Upper lobe of right lung (tissue), 1 donor: Measurements from ENCODE around the gene EGLN3. TPM values are rescaled to one million over a fixed set of nuclear protein-coding genes. Genes with fewer than 3 reads are reported as not detected.
A peak's percentile ranks its signal among the peaks of the same experiment; 100 is the strongest.

Experiments
- ATAC-seq: fragments of 200-7000 bp; cut with Tn5 transposase; one replicate; pipeline ENCODE4 v1.9.1; 2020; ENCODE audit warnings: mild to moderate bottlenecking, moderate library complexity
- DNase-seq: peaks from one replicate; pipeline ENCODE4 v3.0.0-alpha.2; 2020
- H3K27ac ChIP-seq: fragments of 200-600 bp; one replicate; pipeline ENCODE4 v1.8.0; 2022
- H3K27me3 ChIP-seq: fragments of 200-600 bp; one replicate; pipeline ENCODE4 v1.8.0; 2022; ENCODE audit warnings: mild to moderate bottlenecking
- H3K36me3 ChIP-seq: fragments of 200-600 bp; one replicate; pipeline ENCODE4 v1.8.0; 2022
- H3K4me1 ChIP-seq: fragments of 200-600 bp; one replicate; pipeline ENCODE4 v1.8.0; 2022
- H3K4me3 ChIP-seq: fragments of 200-600 bp; one replicate; pipeline ENCODE4 v1.8.0; 2022; ENCODE audit warnings: mild to moderate bottlenecking
- H3K9me3 ChIP-seq: fragments of 200-600 bp; one replicate; pipeline ENCODE4 v1.8.0; 2022
- CTCF ChIP-seq: fragments of 200-600 bp; IDR thresholded peaks from one replicate; pipeline ENCODE4 v1.8.0; 2022; ENCODE audit warnings: antibody characterized with exemption
- intact Hi-C: fragments of 100-400 bp; cut with DNase I; formaldehyde crosslinking; loops from one replicate; pipeline ENCODE4 v1.11.0; 2022
- total RNA-seq: library from RNA; stranded (reverse); fragmentation: NEBNext Ultra II Directional; extraction: Animal tissue kit (Norgen Biotek cat#: 25700); gene quantifications from one replicate; pipeline ENCODE4 v1.2.1, GENCODE V29; 2021
- donor health status: DM: no; HTN: yes; CAD: no; lungs with severe emphysema.

The EGLN3 gene
- total RNA-seq, 1 donor from 2014 or later: 7.6 TPM

- peaks cover 22% of the 10 kb centered on the region for H3K27me3 ChIP-seq
- DNase-seq (no peak), ATAC-seq (no peak)
- H3K4me3 ChIP-seq: peak overlapping the region; percentile 69
- H3K4me1 ChIP-seq: peaks cover 9% of the 10 kb centered on the region
- H3K9me3 ChIP-seq: no peaks in the 10 kb centered on the region
- intact Hi-C loops: no loop called here
- TF ChIP-seq CTCF: no peak
- H3K27ac ChIP-seq: no peak overlapping the region
- no peaks in the 10 kb centered on the region for H3K36me3 ChIP-seq
Observed at GRCh38 chr14:33948145-33948868, 2.6 kb downstream of the EGLN3 start.

- intact Hi-C loops: no loop called here
- Histone ChIP-seq H3K9me3 (no peaks in the 10 kb centered on the region), H3K36me3 (no peaks in the 10 kb centered on the region), H3K4me3 (peak overlapping the region; percentile 4), H3K27me3 (peaks cover 15% of the 10 kb centered on the region), H3K27ac (no peak overlapping the region), H3K4me1 (peaks cover 9% of the 10 kb centered on the region)
- no peak for TF ChIP-seq CTCF
- ATAC-seq (no peak), DNase-seq (no peak)
Observed at GRCh38 chr14:33946679-33947476, 4.0 kb downstream of the EGLN3 start.

- Histone ChIP-seq H3K27me3 (peaks cover 9% of the 10 kb centered on the region), H3K9me3 (no peaks in the 10 kb centered on the region), H3K4me1 (peaks cover 3% of the 10 kb centered on the region), H3K4me3 (no peak overlapping the region), H3K27ac (no peak overlapping the region), H3K36me3 (no peaks in the 10 kb centered on the region)
- ATAC-seq (no peak), DNase-seq (no peak)
- intact Hi-C loops: no loop called here
- TF ChIP-seq CTCF: no peak
Observed at GRCh38 chr14:33945210-33946088, 5.4 kb downstream of the EGLN3 start.

- TF ChIP-seq CTCF: no peak
- Histone ChIP-seq H3K4me1 (peaks cover 3% of the 10 kb centered on the region), H3K27ac (no peak overlapping the region), H3K27me3 (peaks cover 3% of the 10 kb centered on the region), H3K9me3 (no peaks in the 10 kb centered on the region), H3K36me3 (no peaks in the 10 kb centered on the region), H3K4me3 (no peak overlapping the region)
- ATAC-seq (no peak), DNase-seq (no peak)
- intact Hi-C loops: no loop called here
Observed at GRCh38 chr14:33943096-33943883, 7.6 kb downstream of the EGLN3 start.

GRCh38 chr14:33941718-33942117 lies 9.2 kb downstream of the EGLN3 start:
- H3K9me3 ChIP-seq: no peaks in the 10 kb centered on the region
- ATAC-seq (no peak), DNase-seq (no peak)
- no peak overlapping the region for H3K27ac ChIP-seq
- no peaks in the 10 kb centered on the region for H3K36me3 ChIP-seq
- no peak overlapping the region for H3K4me3 ChIP-seq
- peaks cover 3% of the 10 kb centered on the region for H3K4me1 ChIP-seq
- H3K27me3 ChIP-seq: peaks cover 3% of the 10 kb centered on the region
- no peak for TF ChIP-seq CTCF
- intact Hi-C loops: no loop called here
